Cardiac fibroblast (primary cell): Measurements from ENCODE around the gene PPFIA2.

ENCODE experiments used
- DNase-seq, 2 donors: peaks; one replicate each; pipeline versions ENCODE4 v3.0.0 to v3.0.0-alpha.2; 2010; ENCODE audit warnings: low read depth in 2 of 2
- H3K4me3 ChIP-seq, 2 donors: replicated peaks in 1 of 2; 1 replicate in 1 of 2; 2 replicates in 1 of 2; pipeline ENCODE4 v1.5.1; 2011; ENCODE audit warnings: low read depth in 2 of 2, low read length in 2 of 2, mild to moderate bottlenecking in 2 of 2, moderate library complexity in 1 of 2
- TF ChIP-seq, protein P1 (sequence below): IDR thresholded peaks from one replicate; pipeline ENCODE4 v1.5.1; 2011; ENCODE audit warnings: low read depth, mild to moderate bottlenecking, low read length, inconsistent platforms

The PPFIA2 gene

DNA sequence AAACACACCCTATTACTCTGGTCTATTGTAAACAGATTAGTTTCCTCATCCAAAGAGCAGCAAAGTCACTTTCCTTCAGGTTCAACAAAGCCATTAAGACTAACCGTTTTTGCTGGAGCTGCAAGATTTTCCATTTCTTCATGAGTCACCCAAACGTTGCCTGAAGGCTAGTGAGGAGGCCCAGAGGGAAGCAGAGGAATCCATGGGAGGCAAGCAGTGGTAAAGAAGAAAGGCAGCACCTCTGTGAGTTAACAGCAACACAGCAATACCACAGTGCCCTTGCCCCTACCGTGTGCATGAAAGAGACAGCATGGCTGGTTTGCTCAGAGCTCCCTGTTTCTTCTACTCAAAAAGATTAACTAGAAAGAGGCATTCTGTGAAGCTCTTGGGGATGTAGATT is 475.0 kb downstream of the PPFIA2 start:
- TF ChIP-seq, protein P1, sequence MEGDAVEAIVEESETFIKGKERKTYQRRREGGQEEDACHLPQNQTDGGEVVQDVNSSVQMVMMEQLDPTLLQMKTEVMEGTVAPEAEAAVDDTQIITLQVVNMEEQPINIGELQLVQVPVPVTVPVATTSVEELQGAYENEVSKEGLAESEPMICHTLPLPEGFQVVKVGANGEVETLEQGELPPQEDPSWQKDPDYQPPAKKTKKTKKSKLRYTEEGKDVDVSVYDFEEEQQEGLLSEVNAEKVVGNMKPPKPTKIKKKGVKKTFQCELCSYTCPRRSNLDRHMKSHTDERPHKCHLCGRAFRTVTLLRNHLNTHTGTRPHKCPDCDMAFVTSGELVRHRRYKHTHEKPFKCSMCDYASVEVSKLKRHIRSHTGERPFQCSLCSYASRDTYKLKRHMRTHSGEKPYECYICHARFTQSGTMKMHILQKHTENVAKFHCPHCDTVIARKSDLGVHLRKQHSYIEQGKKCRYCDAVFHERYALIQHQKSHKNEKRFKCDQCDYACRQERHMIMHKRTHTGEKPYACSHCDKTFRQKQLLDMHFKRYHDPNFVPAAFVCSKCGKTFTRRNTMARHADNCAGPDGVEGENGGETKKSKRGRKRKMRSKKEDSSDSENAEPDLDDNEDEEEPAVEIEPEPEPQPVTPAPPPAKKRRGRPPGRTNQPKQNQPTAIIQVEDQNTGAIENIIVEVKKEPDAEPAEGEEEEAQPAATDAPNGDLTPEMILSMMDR, result no peak
- DNase-seq, result peak in 1 of 2 donors; percentile 5
- no peak overlapping the region for H3K4me3 ChIP-seq

DNA sequence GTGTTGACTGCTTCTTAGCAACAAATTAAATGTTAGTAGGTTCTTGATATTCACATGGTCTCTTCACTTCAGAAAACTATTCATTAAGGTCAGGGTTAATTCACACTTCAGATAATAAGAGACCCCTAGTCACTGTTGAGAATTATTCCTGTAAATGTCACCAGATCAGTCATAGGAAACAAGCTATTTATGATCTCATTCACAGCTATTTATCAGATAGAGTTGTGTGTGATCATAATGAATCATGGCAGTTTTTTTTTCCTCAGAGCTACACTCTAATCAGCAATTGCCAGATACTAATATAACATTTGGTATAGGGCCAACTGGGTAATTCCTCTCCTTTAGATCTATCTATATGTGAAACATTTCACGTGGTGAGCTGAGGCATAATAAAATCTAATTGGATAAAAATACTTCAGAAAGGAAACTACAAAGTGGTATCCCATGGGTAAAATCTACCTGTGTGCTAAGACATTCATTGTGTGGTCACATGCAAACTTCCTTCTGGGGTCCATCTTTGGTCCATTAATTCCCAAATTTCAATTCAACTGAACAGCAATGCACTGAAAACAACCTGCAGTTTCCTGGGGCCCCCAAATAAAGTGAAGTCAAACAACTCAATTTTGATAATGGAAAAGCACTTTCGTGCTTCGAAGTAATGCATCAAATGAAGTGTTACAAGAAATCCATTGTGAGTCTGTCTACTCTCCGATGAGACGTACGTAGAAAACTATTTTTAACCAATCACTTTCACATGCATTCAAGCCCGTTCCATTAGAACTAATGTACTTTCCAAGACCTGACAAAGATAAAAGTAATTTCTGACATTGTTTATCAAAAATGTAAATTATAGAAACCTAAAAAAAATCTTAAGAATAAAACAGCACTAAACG is 484.3 kb downstream of the PPFIA2 start:
- peak in 1 of 2 donors; percentile 3 for DNase-seq
- no peak overlapping the region for H3K4me3 ChIP-seq
- TF ChIP-seq, protein P1, result no peak

GRCh38 chr12:81270385-81270784 is 488.8 kb downstream of the PPFIA2 start:
- TF ChIP-seq, protein P1, result no peak
- DNase-seq, result no peak
- H3K4me3 ChIP-seq, result no peak overlapping the region

GRCh38 chr12:81263072-81263471 is 496.1 kb downstream of the PPFIA2 start:
- no peak overlapping the region for H3K4me3 ChIP-seq
- TF ChIP-seq, protein P1, result no peak

GRCh38 chr12:81261508-81262207 is 497.5 kb downstream of the PPFIA2 start:
- no peak overlapping the region for H3K4me3 ChIP-seq
- DNase-seq, result no peak
- TF ChIP-seq, protein P1, result no peak

More at GRCh38 chr12:81263072-81263471, 496.1 kb downstream of the PPFIA2 start:
- no peak for DNase-seq

- H3K4me3 ChIP-seq, result no peak overlapping the region
- DNase-seq, result no peak
- TF ChIP-seq, protein P1, result no peak
Measured at GRCh38 chr12:81259360-81259759, 499.8 kb downstream of the PPFIA2 start.
